HEK293 (cell line): ENCODE results near the gene MUC2.

ENCODE experiments used
- CTCF ChIA-PET: fragments of 350-600 bp; formaldehyde crosslinking; extraction: SDS; loops from one replicate; lab custom pipeline; 2021; ENCODE audit warnings: antibody characterized with exemption; lab: Yijun Ruan, JAX
- POLR2A ChIA-PET: fragments of 300-600 bp; formaldehyde crosslinking; extraction: SDS; loops from one replicate; lab custom pipeline; 2020; ENCODE audit warnings: antibody characterized with exemption, inconsistent platforms; lab: Yijun Ruan, JAX
- H3K27ac ChIP-seq: fragments of 200-500 bp; sonication (Bioruptor generic); 2 replicates; pipeline ENCODE4 v1.5.1; 2014; ENCODE audit warnings: low read depth, low read length, control low read depth, inconsistent platforms; ENCODE audit errors: extremely low read depth
- H3K36me3 ChIP-seq, 2 experiments: fragments of 200-500 bp in 1 of 2; sonication (Bioruptor generic) in 1 of 2; 1 replicate in 1 of 2; 2 replicates in 1 of 2; pipeline ENCODE4 v1.5.1; 2014 to 2017; ENCODE audit warnings: inconsistent platforms in 2 of 2, low read length in 2 of 2; ENCODE audit not compliant: control insufficient read depth in 2 of 2, insufficient read depth in 1 of 2
- H3K4me1 ChIP-seq: fragments of 200-500 bp; sonication (Bioruptor generic); 2 replicates; pipeline ENCODE4 v1.5.1; 2014; ENCODE audit warnings: mild to moderate bottlenecking, low read length, inconsistent platforms; ENCODE audit not compliant: control insufficient read depth, insufficient read depth
- H3K4me3 ChIP-seq: 2 replicates; pipeline ENCODE4 v1.5.1; 2011; ENCODE audit warnings: low read depth, mild to moderate bottlenecking, control low read depth, low read length, moderate library complexity
- H3K9me3 ChIP-seq: fragments of 200-500 bp; sonication (Bioruptor generic); 2 replicates; pipeline ENCODE4 v1.5.1; 2014; ENCODE audit warnings: low read depth, low read length, inconsistent platforms; ENCODE audit not compliant: control insufficient read depth, insufficient read depth
- EGR2 ChIP-seq: fragments of 450-650 bp; formaldehyde crosslinking; IDR thresholded peaks from 2 replicates; pipeline ENCODE4 v1.5.1; 2016; ENCODE audit warnings: low read depth, missing biosample characterization, missing genetic modification characterization
- FEZF1 ChIP-seq: fragments of 450-650 bp; formaldehyde crosslinking; IDR thresholded peaks from 2 replicates; pipeline ENCODE4 v1.5.1; 2016; ENCODE audit warnings: missing biosample characterization, missing genetic modification characterization
- IKZF3 ChIP-seq: fragments of 450-650 bp; IDR thresholded peaks from 2 replicates; pipeline ENCODE4 v1.5.0; 2018; ENCODE audit warnings: missing biosample characterization, mild to moderate bottlenecking, missing genetic modification characterization, moderate library complexity
- YY2 ChIP-seq: fragments of 450-650 bp; formaldehyde crosslinking; IDR thresholded peaks from 2 replicates; pipeline ENCODE4 v1.5.1; 2016; ENCODE audit warnings: missing biosample characterization, missing genetic modification characterization
- ZBTB20 ChIP-seq: fragments of 450-650 bp; formaldehyde crosslinking; IDR thresholded peaks from 2 replicates; pipeline ENCODE4 v1.5.1; 2016; ENCODE audit warnings: missing biosample characterization, missing genetic modification characterization
- ZFP3 ChIP-seq: fragments of 450-650 bp; formaldehyde crosslinking; IDR thresholded peaks from 2 replicates; pipeline ENCODE4 v1.5.1; 2016; ENCODE audit warnings: low read depth, missing biosample characterization, missing genetic modification characterization
- ZNF10 ChIP-seq: fragments of 450-650 bp; formaldehyde crosslinking; IDR thresholded peaks from 2 replicates; pipeline ENCODE4 v1.5.1; 2017; ENCODE audit warnings: missing biosample characterization, missing genetic modification characterization
- ZNF214 ChIP-seq: fragments of 450-650 bp; formaldehyde crosslinking; IDR thresholded peaks from 2 replicates; pipeline ENCODE4 v1.5.1; 2017; ENCODE audit warnings: missing biosample characterization, mild to moderate bottlenecking, missing genetic modification characterization, borderline replicate concordance
- ZNF354C ChIP-seq: fragments of 450-650 bp; formaldehyde crosslinking; IDR thresholded peaks from 2 replicates; pipeline ENCODE4 v1.5.1; 2016; ENCODE audit warnings: missing biosample characterization, missing genetic modification characterization, low read depth, borderline replicate concordance
- ZNF37A ChIP-seq: fragments of 450-650 bp; IDR thresholded peaks from 2 replicates; pipeline ENCODE4 v1.5.1; 2018; ENCODE audit warnings: missing biosample characterization, missing genetic modification characterization
- ZNF610 ChIP-seq: fragments of 450-650 bp; formaldehyde crosslinking; IDR thresholded peaks from 2 replicates; pipeline ENCODE4 v1.5.1; 2016; ENCODE audit warnings: missing biosample characterization, missing genetic modification characterization, borderline replicate concordance
- ZNF624 ChIP-seq: fragments of 450-650 bp; formaldehyde crosslinking; IDR thresholded peaks from 2 replicates; pipeline ENCODE4 v1.5.1; 2017; ENCODE audit warnings: missing biosample characterization, missing genetic modification characterization
- ZNF707 ChIP-seq: fragments of 450-650 bp; formaldehyde crosslinking; IDR thresholded peaks from 2 replicates; pipeline ENCODE4 v1.5.1; 2016; ENCODE audit warnings: missing biosample characterization, missing genetic modification characterization
- ZSCAN30 ChIP-seq: fragments of 450-650 bp; IDR thresholded peaks from 2 replicates; pipeline ENCODE4 v1.5.1; 2018; ENCODE audit warnings: missing biosample characterization, mild to moderate bottlenecking, missing genetic modification characterization, moderate library complexity
- TF ChIP-seq, protein P1 (sequence below): fragments of 450-650 bp; formaldehyde crosslinking; IDR thresholded peaks from 2 replicates; pipeline ENCODE4 v1.5.0; 2017; ENCODE audit warnings: missing biosample characterization, missing genetic modification characterization, borderline replicate concordance
- TF ChIP-seq, protein P2 (sequence below): fragments of 450-650 bp; formaldehyde crosslinking; IDR thresholded peaks from 2 replicates; pipeline ENCODE4 v1.5.1; 2017; ENCODE audit warnings: missing biosample characterization, missing genetic modification characterization
- TF ChIP-seq, protein P3 (sequence below): fragments of 450-650 bp; formaldehyde crosslinking; IDR thresholded peaks from 2 replicates; pipeline ENCODE4 v1.5.1; 2016; ENCODE audit warnings: missing biosample characterization, missing genetic modification characterization
- TF ChIP-seq, protein P4 (sequence below): fragments of 450-650 bp; formaldehyde crosslinking; IDR thresholded peaks from 2 replicates; pipeline ENCODE4 v1.5.1; 2016; ENCODE audit warnings: missing biosample characterization, missing genetic modification characterization
- TF ChIP-seq, protein P5 (sequence below): fragments of 450-650 bp; formaldehyde crosslinking; IDR thresholded peaks from 2 replicates; pipeline ENCODE4 v1.5.1; 2016; ENCODE audit warnings: missing biosample characterization, missing genetic modification characterization

Gene MUC2

DNA sequence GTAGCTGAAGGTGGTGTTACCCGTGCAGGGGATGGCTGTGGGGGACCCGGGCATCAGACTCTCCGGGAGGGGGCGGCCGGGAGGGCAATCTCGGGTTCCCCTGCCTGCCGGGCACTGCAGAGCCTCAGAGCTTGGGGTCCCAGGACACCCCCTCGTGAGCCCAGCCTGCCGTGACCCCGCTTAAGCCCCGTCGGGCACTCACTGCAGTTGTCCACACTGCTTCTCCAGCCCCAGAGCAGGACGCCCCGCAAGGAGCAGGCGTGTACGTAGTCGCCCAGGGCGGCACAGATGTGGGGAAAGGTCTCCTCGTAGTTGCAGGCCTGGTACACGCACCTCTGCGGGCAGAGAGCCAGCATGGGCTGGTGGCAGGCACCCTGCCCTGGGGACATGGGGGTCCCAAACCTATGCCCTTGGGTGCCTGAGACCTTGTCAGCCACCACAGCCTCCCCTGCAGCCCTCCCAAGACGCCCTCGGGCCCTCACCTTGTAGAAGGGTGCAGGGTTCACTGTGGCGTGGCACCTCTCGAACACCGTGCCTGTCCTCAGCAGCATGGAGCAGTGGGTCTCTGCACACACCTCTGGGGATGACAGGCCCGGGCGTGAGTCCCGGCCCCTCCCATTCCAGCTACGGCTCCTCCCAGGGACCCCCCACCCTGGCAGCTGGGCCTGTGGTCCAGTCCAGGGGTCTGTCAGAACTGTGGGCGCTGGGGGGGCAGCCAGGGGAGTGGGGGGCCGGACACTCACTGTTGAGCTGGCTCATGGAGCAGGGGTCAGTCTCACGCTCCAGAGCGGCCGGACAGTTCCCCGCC is 47.0 kb upstream of the MUC2 start:
- Histone ChIP-seq H3K4me3 (no peak overlapping the region), H3K36me3 (no peaks in the 10 kb centered on the region), H3K27ac (no peak overlapping the region), H3K9me3 (no peaks in the 10 kb centered on the region), H3K4me1 (no peaks in the 10 kb centered on the region)
- ChIA-PET POLR2A (no interaction called here), CTCF (interaction anchor here (0.6 kb wide), 1 partner anchor 11 kb away, joined by 4 read pairs; no protein-coding TSS in a partner anchor)
- TF ChIP-seq ZNF37A: no peak

DNA sequence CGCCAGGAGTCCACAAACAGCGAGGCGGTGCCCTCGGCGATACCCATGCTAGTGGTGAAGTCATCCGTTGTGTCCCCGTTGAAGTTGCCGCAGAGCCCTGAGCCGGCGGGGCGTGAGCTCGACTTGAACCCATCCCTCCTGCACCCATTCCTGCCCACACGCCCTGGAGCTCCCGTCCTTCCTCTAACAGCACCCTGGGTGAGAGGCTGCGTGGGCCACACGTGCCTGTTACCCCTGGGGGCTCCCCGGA is 46.5 kb upstream of the MUC2 start:
- Histone ChIP-seq H3K4me1 (no peaks in the 10 kb centered on the region), H3K9me3 (no peaks in the 10 kb centered on the region), H3K36me3 (no peaks in the 10 kb centered on the region), H3K27ac (no peak overlapping the region), H3K4me3 (no peak overlapping the region)
- ChIA-PET CTCF (interaction anchor here (0.6 kb wide), 1 partner anchor 12 kb away, joined by 4 read pairs; no protein-coding TSS in a partner anchor), POLR2A (no interaction called here)
- TF ChIP-seq ZNF707 (tag by site-specific recombination) (no peak), ZNF214 (no peak), FEZF1 (no peak), ZFP3 (tag by site-specific recombination) (no peak), ZNF610 (tag by site-specific recombination) (no peak), IKZF3 (tag by site-specific recombination) (no peak), ZSCAN30 (tag by site-specific recombination) (no peak)
- TF ChIP-seq, protein P1, sequence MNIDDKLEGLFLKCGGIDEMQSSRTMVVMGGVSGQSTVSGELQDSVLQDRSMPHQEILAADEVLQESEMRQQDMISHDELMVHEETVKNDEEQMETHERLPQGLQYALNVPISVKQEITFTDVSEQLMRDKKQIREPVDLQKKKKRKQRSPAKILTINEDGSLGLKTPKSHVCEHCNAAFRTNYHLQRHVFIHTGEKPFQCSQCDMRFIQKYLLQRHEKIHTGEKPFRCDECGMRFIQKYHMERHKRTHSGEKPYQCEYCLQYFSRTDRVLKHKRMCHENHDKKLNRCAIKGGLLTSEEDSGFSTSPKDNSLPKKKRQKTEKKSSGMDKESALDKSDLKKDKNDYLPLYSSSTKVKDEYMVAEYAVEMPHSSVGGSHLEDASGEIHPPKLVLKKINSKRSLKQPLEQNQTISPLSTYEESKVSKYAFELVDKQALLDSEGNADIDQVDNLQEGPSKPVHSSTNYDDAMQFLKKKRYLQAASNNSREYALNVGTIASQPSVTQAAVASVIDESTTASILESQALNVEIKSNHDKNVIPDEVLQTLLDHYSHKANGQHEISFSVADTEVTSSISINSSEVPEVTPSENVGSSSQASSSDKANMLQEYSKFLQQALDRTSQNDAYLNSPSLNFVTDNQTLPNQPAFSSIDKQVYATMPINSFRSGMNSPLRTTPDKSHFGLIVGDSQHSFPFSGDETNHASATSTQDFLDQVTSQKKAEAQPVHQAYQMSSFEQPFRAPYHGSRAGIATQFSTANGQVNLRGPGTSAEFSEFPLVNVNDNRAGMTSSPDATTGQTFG (tag by site-specific recombination): no peak
- TF ChIP-seq, protein P2, sequence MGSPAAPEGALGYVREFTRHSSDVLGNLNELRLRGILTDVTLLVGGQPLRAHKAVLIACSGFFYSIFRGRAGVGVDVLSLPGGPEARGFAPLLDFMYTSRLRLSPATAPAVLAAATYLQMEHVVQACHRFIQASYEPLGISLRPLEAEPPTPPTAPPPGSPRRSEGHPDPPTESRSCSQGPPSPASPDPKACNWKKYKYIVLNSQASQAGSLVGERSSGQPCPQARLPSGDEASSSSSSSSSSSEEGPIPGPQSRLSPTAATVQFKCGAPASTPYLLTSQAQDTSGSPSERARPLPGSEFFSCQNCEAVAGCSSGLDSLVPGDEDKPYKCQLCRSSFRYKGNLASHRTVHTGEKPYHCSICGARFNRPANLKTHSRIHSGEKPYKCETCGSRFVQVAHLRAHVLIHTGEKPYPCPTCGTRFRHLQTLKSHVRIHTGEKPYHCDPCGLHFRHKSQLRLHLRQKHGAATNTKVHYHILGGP: no peak

DNA sequence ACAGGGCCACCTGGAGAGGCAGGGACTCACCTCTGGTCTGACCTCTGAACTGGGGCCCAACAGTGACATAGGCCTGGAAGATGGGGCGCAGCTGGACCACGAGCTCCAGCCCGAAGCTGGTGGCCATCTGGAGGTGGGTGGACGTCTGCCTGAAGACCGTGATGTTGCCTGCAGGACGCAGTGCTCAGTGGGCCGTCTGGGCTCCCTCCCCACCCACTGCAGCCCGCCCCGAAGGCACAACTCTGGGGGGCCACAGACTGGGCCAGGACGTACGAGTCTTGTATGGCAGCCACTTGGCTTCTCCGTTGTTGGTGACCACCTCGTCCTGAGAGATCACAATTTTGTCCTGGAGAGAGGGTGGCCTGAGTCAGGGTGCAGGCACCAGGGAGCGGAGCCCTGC is 46.1 kb upstream of the MUC2 start:
- ChIA-PET POLR2A (no interaction called here), CTCF (interaction anchor here (0.6 kb wide), 1 partner anchor 12 kb away, joined by 4 read pairs; no protein-coding TSS in a partner anchor)
- no peaks in the 10 kb centered on the region for H3K4me1 ChIP-seq
- H3K27ac ChIP-seq: no peak overlapping the region
- TF ChIP-seq, protein P3, sequence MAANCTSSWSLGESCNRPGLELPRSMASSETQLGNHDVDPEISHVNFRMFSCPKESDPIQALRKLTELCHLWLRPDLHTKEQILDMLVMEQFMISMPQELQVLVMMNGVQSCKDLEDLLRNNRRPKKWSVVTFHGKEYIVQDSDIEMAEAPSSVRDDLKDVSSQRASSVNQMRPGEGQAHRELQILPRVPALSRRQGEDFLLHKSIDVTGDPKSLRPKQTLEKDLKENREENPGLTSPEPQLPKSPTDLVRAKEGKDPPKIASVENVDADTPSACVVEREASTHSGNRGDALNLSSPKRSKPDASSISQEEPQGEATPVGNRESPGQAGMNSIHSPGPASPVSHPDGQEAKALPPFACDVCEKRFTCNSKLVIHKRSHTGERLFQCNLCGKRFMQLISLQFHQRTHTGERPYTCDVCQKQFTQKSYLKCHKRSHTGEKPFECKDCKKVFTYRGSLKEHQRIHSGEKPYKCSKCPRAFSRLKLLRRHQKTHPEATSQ (tag by site-specific recombination): no peak
- TF ChIP-seq ZNF10 (tag by site-specific recombination): no peak
- no peak for TF ChIP-seq ZBTB20 (tag by site-specific recombination)
- TF ChIP-seq ZNF624 (tag by site-specific recombination): no peak
- TF ChIP-seq, protein P4, sequence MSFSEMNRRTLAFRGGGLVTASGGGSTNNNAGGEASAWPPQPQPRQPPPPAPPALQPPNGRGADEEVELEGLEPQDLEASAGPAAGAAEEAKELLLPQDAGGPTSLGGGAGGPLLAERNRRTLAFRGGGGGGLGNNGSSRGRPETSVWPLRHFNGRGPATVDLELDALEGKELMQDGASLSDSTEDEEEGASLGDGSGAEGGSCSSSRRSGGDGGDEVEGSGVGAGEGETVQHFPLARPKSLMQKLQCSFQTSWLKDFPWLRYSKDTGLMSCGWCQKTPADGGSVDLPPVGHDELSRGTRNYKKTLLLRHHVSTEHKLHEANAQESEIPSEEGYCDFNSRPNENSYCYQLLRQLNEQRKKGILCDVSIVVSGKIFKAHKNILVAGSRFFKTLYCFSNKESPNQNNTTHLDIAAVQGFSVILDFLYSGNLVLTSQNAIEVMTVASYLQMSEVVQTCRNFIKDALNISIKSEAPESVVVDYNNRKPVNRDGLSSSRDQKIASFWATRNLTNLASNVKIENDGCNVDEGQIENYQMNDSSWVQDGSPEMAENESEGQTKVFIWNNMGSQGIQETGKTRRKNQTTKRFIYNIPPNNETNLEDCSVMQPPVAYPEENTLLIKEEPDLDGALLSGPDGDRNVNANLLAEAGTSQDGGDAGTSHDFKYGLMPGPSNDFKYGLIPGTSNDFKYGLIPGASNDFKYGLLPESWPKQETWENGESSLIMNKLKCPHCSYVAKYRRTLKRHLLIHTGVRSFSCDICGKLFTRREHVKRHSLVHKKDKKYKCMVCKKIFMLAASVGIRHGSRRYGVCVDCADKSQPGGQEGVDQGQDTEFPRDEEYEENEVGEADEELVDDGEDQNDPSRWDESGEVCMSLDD (tag by site-specific recombination): no peak
- no peak for TF ChIP-seq ZNF354C (tag by site-specific recombination)
- TF ChIP-seq YY2 (tag by site-specific recombination): no peak
- TF ChIP-seq EGR2 (tag by site-specific recombination): no peak
- TF ChIP-seq, protein P5, sequence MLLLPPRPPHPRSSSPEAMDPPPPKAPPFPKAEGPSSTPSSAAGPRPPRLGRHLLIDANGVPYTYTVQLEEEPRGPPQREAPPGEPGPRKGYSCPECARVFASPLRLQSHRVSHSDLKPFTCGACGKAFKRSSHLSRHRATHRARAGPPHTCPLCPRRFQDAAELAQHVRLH (tag by site-specific recombination): no peak
- TF ChIP-seq, all 188 proteins: peak for 0
- Histone ChIP-seq H3K9me3 (no peaks in the 10 kb centered on the region), H3K4me3 (no peak overlapping the region), H3K36me3 (no peaks in the 10 kb centered on the region)
